ENCODE results near the gene MLST8.

DNA sequence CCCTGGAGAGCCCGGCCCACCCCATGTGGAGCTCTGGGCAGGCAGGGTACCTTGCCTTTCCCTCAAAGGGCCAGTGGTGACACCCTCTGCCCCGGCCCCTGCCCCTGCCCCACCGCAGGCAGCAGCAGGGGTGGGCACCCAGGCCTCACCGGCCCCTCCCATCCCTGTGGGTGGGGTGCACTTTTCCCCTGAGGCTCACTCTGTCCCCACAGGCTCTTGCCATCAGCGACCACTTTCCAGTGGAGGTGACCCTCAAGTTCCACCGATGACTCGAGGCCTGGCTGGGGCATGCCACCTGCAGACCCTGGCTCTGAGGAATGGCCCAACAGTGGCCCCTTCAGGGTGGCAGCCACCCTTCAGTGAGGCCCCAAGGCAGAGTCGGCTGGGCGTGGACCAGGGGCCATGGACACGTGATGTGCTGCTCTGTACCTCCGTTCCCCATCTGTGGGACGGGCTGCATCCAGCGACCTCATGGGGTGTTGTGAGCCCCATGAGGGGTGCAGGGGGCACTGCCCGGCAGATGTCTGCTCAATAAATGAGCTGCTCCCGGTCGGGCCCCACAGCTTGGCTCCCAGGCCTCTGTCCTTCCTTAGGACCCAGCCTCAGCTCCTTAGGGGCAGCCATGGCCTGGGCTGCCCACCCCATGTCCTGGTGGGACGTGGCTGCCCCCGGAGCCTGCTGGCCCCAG, 33.0 kb downstream of the MLST8 start:
- TF ChIP-seq, protein P1, sequence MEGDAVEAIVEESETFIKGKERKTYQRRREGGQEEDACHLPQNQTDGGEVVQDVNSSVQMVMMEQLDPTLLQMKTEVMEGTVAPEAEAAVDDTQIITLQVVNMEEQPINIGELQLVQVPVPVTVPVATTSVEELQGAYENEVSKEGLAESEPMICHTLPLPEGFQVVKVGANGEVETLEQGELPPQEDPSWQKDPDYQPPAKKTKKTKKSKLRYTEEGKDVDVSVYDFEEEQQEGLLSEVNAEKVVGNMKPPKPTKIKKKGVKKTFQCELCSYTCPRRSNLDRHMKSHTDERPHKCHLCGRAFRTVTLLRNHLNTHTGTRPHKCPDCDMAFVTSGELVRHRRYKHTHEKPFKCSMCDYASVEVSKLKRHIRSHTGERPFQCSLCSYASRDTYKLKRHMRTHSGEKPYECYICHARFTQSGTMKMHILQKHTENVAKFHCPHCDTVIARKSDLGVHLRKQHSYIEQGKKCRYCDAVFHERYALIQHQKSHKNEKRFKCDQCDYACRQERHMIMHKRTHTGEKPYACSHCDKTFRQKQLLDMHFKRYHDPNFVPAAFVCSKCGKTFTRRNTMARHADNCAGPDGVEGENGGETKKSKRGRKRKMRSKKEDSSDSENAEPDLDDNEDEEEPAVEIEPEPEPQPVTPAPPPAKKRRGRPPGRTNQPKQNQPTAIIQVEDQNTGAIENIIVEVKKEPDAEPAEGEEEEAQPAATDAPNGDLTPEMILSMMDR (IDR thresholded peaks at IDR 0.05; ENCODE audit: low read length), result no peak
- TF ChIP-seq EZH2 (optimal IDR thresholded peaks at IDR 0.05; ENCODE audit: low read depth, low read length) (no peak), EZH2phosphoT487 (IDR thresholded peaks at IDR 0.05; ENCODE audit: low read length) (no peak)
